Measurements from ENCODE around the gene ZNF684. TPM values are rescaled to one million over a fixed set of nuclear protein-coding genes. Genes with fewer than 3 reads are reported as not detected.
A peak's percentile ranks its signal among the peaks of the same experiment; 100 is the strongest.
"Not testable (repeated sequence)": the region's sequence is repeated elsewhere in the genome, so short reads cannot be mapped to it uniquely, and the experiment has no call there.

The ZNF684 gene
- 1 to 10 TPM; 3.0 to 4.2 (median 4.0) TPM for total RNA-seq

DNA sequence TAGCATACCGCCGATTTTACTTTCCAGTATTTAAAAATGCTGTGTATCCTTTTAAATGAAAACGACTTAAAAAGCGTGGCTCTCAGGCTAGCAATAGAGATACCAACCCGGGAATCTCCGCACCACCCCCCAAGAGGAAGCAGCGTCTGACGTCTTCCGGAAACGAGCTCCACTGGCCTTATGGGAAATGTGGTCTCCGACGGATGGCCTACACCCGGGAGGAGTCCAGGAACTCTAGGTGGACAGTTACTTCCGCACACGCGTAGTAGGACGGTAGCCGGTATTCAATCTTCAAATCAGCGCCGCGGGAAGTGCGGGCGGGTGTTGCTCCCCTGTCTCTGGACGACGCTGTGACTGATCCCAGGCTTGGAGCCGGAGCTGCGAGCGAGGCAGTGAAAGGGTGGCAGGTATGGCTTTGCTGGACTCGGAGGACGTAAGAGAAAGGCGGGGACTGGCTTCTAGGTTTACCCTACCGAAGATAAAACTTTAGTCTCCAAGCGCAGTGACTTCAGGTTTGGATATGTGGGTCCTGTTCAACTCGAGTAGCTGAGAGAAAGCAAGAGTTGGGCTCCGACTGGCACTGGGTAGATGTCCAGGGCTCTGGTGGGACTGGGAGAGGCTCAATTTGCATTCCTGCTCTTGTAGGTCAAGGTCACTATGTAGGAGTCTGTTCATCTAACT lies at the start of gene ZNF684:
TSS of gene ZNF684 (plus strand) at position 257 of the 681 bp plus-strand sequence. CDS start 1,530 bp downstream, outside the sequence.
- peaks cover 6% of the 10 kb centered on the region for H3K9me3 Mint-ChIP-seq
- peaks cover 24% of the 10 kb centered on the region for H3K4me1 Mint-ChIP-seq (ENCODE audit: low read depth)
- peaks cover 2% of the 10 kb centered on the region for H3K36me3 Mint-ChIP-seq (ENCODE audit: insufficient read depth)
- DNase-seq (peak; percentile 76), ATAC-seq (peak; percentile 99 to 100)
- peak within 1 kb of the TSS; percentile 94 for H3K4me3 Mint-ChIP-seq
- H3K27me3 Mint-ChIP-seq (ENCODE audit: low read depth): peaks cover under 1% of the 10 kb centered on the region

DNA sequence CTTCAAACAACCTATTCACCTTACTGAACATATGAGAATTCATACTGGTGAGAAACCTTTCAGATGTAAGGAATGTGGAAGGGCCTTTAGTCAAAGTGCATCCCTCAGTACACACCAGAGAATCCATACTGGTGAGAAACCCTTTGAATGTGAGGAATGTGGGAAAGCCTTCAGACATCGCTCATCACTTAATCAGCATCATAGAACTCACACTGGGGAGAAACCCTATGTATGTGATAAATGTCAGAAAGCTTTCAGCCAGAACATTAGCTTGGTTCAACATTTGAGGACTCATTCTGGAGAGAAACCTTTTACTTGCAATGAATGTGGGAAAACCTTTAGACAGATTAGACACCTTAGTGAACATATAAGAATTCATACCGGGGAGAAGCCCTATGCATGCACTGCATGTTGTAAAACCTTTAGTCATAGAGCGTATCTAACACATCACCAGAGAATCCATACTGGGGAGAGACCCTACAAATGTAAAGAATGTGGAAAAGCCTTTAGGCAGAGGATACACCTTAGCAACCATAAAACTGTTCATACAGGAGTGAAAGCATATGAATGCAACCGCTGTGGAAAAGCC lies 36.0 kb upstream of the ZNF684 start:
- Mint-ChIP-seq H3K36me3 (ENCODE audit: insufficient read depth) (peaks cover 66% of the 10 kb centered on the region), H3K9me3 (peaks cover 60% of the 10 kb centered on the region), H3K4me1 (ENCODE audit: low read depth) (no peaks in the 10 kb centered on the region), H3K27me3 (ENCODE audit: low read depth) (no peaks in the 10 kb centered on the region), H3K4me3 (no peak overlapping the region)
- ATAC-seq (no peak), DNase-seq (no peak)

DNA sequence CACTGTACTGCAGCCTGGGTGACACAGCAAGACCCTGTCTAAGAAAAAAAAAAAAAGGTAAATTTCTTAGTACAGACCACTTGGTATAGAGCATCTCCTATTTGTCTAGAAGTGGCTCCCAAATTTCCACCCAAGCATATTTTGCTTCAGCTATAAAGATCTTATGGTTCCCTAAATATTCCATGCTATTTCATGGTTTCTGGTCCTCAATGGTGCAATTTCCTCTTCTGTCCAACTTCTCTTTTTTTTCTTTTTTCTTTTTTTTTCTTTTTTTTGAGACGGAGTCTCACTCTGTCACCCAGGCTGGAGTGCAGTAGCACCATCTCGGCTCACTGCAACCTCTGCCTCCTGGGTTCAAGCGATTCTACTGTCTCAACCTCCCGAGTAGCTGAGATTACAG lies 28.8 kb upstream of the ZNF684 start:
- not testable (repeated sequence) for H3K4me3 Mint-ChIP-seq; ATAC-seq; DNase-seq; H3K4me1 Mint-ChIP-seq (ENCODE audit: low read depth); H3K27me3 Mint-ChIP-seq (ENCODE audit: low read depth)
- peaks cover 46% of the 10 kb centered on the region for H3K36me3 Mint-ChIP-seq (ENCODE audit: insufficient read depth)
- peaks cover 42% of the 10 kb centered on the region for H3K9me3 Mint-ChIP-seq

DNA sequence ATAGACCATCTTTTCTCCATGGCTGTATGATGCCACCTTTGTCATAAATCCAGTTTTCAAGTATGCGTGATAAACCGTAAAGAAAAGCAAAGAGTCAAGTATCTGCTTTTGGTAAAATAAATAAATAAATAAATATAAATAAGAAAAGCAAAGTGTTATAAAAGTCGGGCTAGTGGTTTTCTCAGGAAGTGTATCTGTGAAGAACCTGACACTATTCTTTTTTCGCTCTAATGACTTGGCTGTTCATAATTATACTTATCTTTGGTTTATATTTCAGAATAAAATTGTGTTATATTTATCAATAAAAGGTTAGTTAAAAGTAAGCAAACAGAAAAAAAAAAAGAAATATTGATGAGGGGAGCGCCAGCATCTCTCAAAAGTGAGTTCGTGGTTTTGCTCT lies 23.5 kb upstream of the ZNF684 start:
- Mint-ChIP-seq H3K36me3 (ENCODE audit: insufficient read depth) (peaks cover 35% of the 10 kb centered on the region), H3K9me3 (peaks cover 36% of the 10 kb centered on the region), H3K27me3 (ENCODE audit: low read depth) (no peaks in the 10 kb centered on the region), H3K4me1 (ENCODE audit: low read depth) (peaks cover 9% of the 10 kb centered on the region), H3K4me3 (peak overlapping the region; percentile 90)
- no peak for DNase-seq
- ATAC-seq: no peak

DNA sequence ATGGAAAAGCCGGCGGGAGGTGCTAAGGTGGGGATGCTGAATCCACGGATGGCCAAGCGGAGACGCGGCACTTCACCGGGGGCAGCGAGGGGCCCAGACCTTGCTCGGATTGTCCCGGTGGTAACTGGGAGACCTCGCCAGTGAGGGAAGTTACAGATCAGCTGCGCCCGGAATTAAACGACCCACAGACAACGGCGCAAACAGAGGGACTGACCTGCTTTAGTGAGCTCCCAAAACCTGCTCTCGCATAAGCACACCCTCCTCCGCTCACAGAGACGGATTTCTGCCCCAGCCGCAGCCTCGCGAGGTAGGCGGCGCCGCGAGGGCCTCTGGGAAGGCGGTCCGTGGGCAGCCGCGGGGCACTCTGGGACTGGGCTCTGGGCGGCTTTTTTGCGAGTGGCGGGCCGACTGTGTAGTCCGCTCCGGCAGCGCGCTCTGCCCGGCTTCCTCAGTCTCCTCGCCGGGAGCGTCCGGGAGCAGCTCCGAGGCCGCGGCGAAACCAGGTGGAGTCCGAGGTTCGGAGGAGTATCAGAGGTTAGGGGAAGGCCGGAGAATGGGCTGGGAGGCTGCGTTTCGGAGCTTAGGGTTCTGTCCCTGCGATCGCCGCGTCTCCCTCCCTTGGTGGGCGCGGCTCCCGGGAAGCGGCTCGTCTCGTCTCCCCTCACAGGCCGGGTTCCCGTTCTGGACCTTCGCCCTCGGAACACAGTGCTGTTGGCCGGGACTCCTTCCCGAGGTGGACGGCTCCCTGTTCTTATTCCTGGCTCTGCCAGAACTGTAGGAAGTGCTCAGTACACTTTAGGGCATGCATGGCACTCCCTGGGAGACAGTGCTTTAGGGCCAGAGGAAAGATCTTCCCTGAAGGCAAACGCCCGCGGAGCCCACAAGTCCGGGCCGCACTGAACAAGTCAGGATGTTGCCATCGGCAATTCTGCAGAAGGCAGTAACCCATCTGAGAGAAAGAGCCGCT lies 22.8 kb upstream of the ZNF684 start, which contains the start of gene EXO5:
TSS of gene EXO5 (plus strand) at position 393 of the 967 bp plus-strand sequence. CDS start 5,778 bp downstream, outside the sequence.
- Mint-ChIP-seq H3K9me3 (peaks cover 34% of the 10 kb centered on the region), H3K4me3 (peak within 1 kb of the TSS; percentile 90), H3K4me1 (ENCODE audit: low read depth) (peaks cover 9% of the 10 kb centered on the region), H3K36me3 (ENCODE audit: insufficient read depth) (peaks cover 32% of the 10 kb centered on the region), H3K27me3 (ENCODE audit: low read depth) (no peaks in the 10 kb centered on the region)
- ATAC-seq: peak; percentile 99 to 100
- DNase-seq: peak; percentile 81

DNA sequence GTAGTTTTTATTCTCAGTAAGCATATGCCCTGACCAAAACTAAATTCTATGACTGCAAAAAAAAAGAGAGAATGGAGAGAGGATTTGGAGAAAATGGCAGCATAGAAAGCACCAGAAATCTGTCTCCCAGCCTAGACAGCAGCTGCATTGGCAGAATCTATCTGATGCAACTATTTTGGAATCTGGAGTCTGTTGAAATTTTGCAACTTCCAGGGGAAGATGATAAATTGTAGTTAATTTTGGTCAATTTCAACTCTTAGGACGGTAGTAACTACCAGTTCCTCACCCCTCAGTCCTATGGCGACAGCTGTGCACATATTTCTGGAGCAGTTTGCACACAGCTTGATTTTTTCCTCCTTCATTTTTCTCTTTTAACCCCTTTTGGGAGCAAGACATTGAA lies 11.9 kb upstream of the ZNF684 start:
- Mint-ChIP-seq H3K4me3 (no peak overlapping the region), H3K9me3 (peaks cover 38% of the 10 kb centered on the region), H3K36me3 (ENCODE audit: insufficient read depth) (peaks cover 15% of the 10 kb centered on the region), H3K27me3 (ENCODE audit: low read depth) (peaks cover 3% of the 10 kb centered on the region), H3K4me1 (ENCODE audit: low read depth) (no peaks in the 10 kb centered on the region)
- ATAC-seq (no peak), DNase-seq (no peak)

DNA sequence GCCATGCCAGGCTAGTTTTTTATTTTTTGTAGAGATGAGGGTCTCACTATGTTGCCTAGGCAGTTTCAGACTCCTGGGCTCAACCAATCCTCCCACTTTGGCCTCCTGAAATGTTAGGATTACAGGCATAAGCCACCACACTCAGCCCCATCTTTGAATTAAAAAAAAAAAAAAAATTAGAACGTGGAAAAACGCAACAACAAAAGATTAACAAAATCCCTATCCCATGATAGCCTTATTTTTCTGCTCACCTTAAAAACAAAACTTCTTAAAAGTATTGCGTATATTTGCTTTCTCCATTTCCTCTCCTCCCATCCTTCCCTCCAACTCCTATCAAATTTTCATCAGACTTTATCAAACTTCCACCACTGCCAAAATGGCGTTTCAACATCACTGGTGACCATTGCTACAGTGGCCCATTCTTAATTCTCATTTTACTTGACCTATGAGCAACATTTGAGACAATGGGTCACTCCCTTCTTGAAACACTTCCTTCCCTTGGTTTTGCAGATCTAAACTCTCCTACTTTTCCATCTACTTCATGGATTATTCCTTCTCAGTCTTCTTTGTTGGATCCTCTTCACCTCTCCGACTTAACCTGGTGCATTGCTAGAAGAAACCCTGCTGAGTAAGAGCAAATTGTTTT lies 579 bp upstream of the ZNF684 start:
- peaks cover 7% of the 10 kb centered on the region for H3K27me3 Mint-ChIP-seq (ENCODE audit: low read depth)
- H3K4me3 Mint-ChIP-seq: peak overlapping the region; percentile 94
- peaks cover 24% of the 10 kb centered on the region for H3K4me1 Mint-ChIP-seq (ENCODE audit: low read depth)
- no peak for ATAC-seq
- H3K9me3 Mint-ChIP-seq: peaks cover 10% of the 10 kb centered on the region
- H3K36me3 Mint-ChIP-seq (ENCODE audit: insufficient read depth): peaks cover 2% of the 10 kb centered on the region
- no peak for DNase-seq

DNA sequence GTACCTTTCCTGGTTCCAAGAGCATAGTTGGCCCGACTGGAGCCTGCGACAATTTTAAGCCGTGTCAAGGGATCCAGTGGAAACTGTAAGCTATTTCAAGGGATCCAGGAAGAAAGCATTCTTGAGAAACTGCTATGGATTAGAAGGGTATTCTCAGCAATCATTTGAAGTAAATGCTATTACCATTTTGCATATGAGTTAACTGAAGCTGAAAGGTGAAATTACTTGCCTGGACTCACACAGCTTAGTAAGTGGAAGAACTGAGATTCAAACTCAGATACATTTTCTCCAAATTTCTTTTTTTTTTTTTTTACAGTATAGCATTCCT lies 589 bp downstream of the ZNF684 start:
- ATAC-seq: no peak
- Mint-ChIP-seq H3K27me3 (ENCODE audit: low read depth) (no peaks in the 10 kb centered on the region), H3K4me1 (ENCODE audit: low read depth) (peaks cover 24% of the 10 kb centered on the region), H3K36me3 (ENCODE audit: insufficient read depth) (peaks cover 2% of the 10 kb centered on the region), H3K9me3 (peaks cover 6% of the 10 kb centered on the region), H3K4me3 (peak overlapping the region; percentile 94)
- no peak for DNase-seq

DNA sequence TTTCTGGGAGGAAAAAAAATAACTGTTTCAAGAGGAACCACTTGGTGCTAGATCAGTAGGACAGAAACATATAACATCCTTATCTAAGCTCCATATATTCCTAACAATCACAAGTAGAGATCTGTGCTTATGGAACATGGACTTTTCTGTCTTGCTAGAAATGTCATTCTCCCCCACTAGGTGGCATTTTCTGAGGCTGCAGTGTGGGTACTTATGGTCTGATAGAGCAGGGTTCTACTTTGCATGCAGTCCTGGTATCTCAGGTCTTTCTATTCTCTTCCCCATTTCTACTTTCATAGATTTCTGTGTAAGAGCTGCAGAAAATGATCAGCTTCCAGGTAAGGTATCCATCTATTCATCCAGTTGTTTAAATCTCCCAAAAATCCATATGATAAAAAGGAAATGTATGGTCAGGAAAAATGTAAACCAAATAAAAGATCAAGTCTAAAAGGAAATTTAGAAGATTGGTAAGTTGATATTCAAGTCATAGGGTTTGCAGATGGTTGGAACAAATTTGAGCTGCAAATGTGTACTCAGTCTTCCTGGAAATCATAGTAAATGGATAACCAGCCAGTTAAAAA lies 1.5 kb downstream of the ZNF684 start:
- H3K36me3 Mint-ChIP-seq (ENCODE audit: insufficient read depth): peaks cover 5% of the 10 kb centered on the region
- ATAC-seq: no peak
- H3K4me3 Mint-ChIP-seq: peak overlapping the region; percentile 94
- peaks cover 24% of the 10 kb centered on the region for H3K4me1 Mint-ChIP-seq (ENCODE audit: low read depth)
- peaks cover 6% of the 10 kb centered on the region for H3K9me3 Mint-ChIP-seq
- DNase-seq: no peak
- no peaks in the 10 kb centered on the region for H3K27me3 Mint-ChIP-seq (ENCODE audit: low read depth)

DNA sequence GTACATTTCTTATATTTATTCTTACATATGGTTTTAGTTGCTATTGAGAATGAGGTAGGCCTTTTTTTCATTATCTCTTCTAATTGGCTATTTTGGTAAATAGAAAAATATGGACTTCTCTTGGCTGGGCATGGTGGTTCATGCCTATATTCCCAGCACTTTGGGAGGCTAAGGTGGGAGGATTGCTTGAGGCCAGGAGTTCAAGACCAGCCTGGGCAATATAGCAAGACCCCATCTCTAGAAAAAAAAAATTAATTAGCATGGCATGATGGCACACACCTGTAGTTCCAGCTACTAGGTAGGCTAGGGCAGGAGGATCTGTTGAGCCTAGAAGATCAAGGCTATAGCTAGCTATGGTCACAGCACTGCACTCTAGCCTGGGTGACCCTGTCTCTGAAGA lies 3.2 kb downstream of the ZNF684 start:
- Mint-ChIP-seq H3K27me3 (ENCODE audit: low read depth) (no peaks in the 10 kb centered on the region), H3K4me1 (ENCODE audit: low read depth) (peaks cover 24% of the 10 kb centered on the region), H3K9me3 (peaks cover 6% of the 10 kb centered on the region), H3K4me3 (no peak overlapping the region), H3K36me3 (ENCODE audit: insufficient read depth) (peaks cover 5% of the 10 kb centered on the region)
- no peak for ATAC-seq
- no peak for DNase-seq

DNA sequence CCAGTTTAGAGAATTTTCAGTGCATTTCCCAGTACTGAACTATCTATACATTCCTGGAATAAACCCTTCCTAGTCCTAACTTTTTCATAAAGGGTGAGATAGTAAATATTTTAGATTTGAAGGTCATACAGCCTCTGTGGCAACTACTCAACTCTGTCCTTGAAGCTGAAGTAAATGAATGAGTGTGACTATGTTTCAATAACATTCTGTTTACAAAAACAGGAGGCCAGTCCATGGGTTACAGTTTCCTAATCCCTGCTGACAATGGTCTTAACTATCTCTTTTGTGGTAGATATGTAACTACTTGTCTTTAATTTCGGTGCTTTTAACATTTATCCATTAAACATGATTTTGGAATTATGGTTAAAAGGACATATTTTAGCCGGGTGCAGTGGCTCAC lies 4.3 kb downstream of the ZNF684 start:
- Mint-ChIP-seq H3K9me3 (peaks cover 6% of the 10 kb centered on the region), H3K27me3 (ENCODE audit: low read depth) (no peaks in the 10 kb centered on the region), H3K36me3 (ENCODE audit: insufficient read depth) (peaks cover 6% of the 10 kb centered on the region), H3K4me3 (no peak overlapping the region), H3K4me1 (ENCODE audit: low read depth) (peaks cover 23% of the 10 kb centered on the region)
- ATAC-seq: no peak
- no peak for DNase-seq

DNA sequence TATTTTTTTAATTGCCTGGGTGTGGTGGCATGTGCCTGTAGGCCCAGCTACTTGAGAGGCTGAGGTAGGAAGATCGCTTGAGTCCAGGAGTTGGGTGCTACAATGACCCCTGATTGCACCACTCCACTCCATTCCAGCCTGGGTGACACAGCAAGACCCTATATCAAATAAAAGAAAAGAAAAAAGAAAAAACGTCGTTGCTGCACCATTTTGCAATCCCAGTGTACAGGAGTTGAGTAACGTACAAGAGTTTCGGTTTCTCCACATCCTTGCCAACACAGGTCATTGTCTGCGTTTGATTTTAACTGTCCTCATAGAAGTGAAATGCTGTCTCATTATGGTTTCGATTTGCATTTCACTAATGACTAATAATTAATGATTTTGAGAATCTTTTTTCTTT lies 7.9 kb downstream of the ZNF684 start:
- Mint-ChIP-seq H3K36me3 (ENCODE audit: insufficient read depth) (peaks cover 26% of the 10 kb centered on the region), H3K27me3 (ENCODE audit: low read depth) (no peaks in the 10 kb centered on the region), H3K4me1 (ENCODE audit: low read depth) (no peaks in the 10 kb centered on the region), H3K9me3 (no peaks in the 10 kb centered on the region), H3K4me3 (no peak overlapping the region)
- DNase-seq (no peak), ATAC-seq (no peak)

DNA sequence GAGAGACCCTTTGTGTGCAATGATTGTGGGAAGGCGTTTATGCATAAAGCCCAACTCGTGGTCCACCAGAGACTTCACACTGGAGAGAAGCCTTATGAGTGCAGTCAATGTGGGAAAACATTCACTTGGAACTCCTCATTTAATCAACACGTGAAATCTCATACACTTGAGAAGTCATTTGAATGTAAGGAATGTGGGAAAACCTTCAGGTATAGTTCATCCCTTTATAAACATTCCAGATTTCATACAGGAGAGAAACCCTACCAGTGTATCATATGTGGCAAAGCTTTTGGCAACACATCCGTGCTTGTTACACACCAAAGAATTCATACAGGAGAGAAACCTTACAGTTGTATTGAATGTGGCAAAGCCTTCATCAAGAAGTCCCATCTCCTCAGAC lies 15.5 kb downstream of the ZNF684 start:
- H3K27me3 Mint-ChIP-seq (ENCODE audit: low read depth): no peaks in the 10 kb centered on the region
- H3K4me3 Mint-ChIP-seq: no peak overlapping the region
- H3K9me3 Mint-ChIP-seq: peaks cover 24% of the 10 kb centered on the region
- ATAC-seq: no peak
- no peak for DNase-seq
- H3K36me3 Mint-ChIP-seq (ENCODE audit: insufficient read depth): peaks cover 41% of the 10 kb centered on the region
- H3K4me1 Mint-ChIP-seq (ENCODE audit: low read depth): no peaks in the 10 kb centered on the region

DNA sequence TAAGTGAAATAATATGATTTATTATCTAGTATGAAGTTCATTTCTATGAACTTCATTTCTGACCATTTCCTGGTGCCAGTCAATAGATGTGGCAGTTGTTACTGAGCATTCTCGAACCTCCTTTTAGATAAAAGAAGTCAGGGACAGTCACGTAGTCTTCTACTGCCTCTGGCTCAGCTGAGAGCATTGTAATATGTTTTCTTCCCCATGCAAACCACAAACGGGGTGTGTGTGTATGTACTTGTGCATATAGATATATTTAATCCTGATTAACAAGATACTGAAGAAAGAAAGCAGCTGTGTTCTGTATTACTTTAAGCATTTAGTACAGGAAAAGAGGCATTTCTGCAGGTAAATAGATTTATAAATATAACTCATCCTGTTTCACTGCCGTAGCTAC lies 21.6 kb downstream of the ZNF684 start:
- H3K9me3 Mint-ChIP-seq: no peaks in the 10 kb centered on the region
- ATAC-seq (no peak), DNase-seq (no peak)
- no peak overlapping the region for H3K4me3 Mint-ChIP-seq
- no peaks in the 10 kb centered on the region for H3K4me1 Mint-ChIP-seq (ENCODE audit: low read depth)
- H3K36me3 Mint-ChIP-seq (ENCODE audit: insufficient read depth): no peaks in the 10 kb centered on the region
- H3K27me3 Mint-ChIP-seq (ENCODE audit: low read depth): peaks cover 1% of the 10 kb centered on the region

Measured in activated T-cell treated with anti-CD3 and anti-CD28 coated beads, Interleukin-2, amount 50 U/mL, for 4 hours (primary cell).